ENCODE data around the gene CTTNBP2NL.
"Not testable (repeated sequence)": the region's sequence is repeated elsewhere in the genome, so short reads cannot be mapped to it uniquely, and the experiment has no call there.

Gene CTTNBP2NL

GRCh38 chr1:112445596-112445995 lies 49.6 kb downstream of the CTTNBP2NL start:
- Histone ChIP-seq H3K4me3 (ENCODE audit: insufficient read length, low read depth) (no peak overlapping the region), H3K27me3 (ENCODE audit: insufficient read depth, insufficient read length) (no peaks in the 10 kb centered on the region), H3K4me1 (ENCODE audit: insufficient read depth, insufficient read length) (no peaks in the 10 kb centered on the region), H3K9me3 (ENCODE audit: insufficient read depth, low read length) (no peaks in the 10 kb centered on the region), H3K36me3 (ENCODE audit: insufficient read depth, insufficient read length, low read length) (peaks cover 40% of the 10 kb centered on the region), H3K9ac (ENCODE audit: insufficient read length, low read depth) (no peak overlapping the region)
- TF ChIP-seq SUZ12 (IDR thresholded peaks at IDR 0.05; ENCODE audit: extremely low read depth, insufficient read depth, insufficient read length) = no peak
- TF ChIP-seq ZNF274 (IDR thresholded peaks at IDR 0.05; ENCODE audit: low read depth, low read length) = no peak
- TF ChIP-seq YY1 (IDR thresholded peaks at IDR 0.05; ENCODE audit: insufficient read depth, insufficient read length) = no peak
- no peak for DNase-seq (ENCODE audit: low read depth, low spot score)

GRCh38 chr1:112446411-112446810 lies 50.4 kb downstream of the CTTNBP2NL start:
- Histone ChIP-seq H3K4me3 (ENCODE audit: insufficient read length, low read depth) (no peak overlapping the region), H3K36me3 (ENCODE audit: insufficient read depth, insufficient read length, low read length) (peaks cover 39% of the 10 kb centered on the region), H3K9ac (ENCODE audit: insufficient read length, low read depth) (no peak overlapping the region), H3K4me1 (ENCODE audit: insufficient read depth, insufficient read length) (no peaks in the 10 kb centered on the region), H3K9me3 (ENCODE audit: insufficient read depth, low read length) (no peaks in the 10 kb centered on the region), H3K27me3 (ENCODE audit: insufficient read depth, insufficient read length) (no peaks in the 10 kb centered on the region)
- no peak for DNase-seq (ENCODE audit: low read depth, low spot score)
- TF ChIP-seq SUZ12 (IDR thresholded peaks at IDR 0.05; ENCODE audit: extremely low read depth, insufficient read depth, insufficient read length) = no peak

- Histone ChIP-seq H3K4me1 (ENCODE audit: insufficient read depth, insufficient read length) (no peaks in the 10 kb centered on the region), H3K9me3 (ENCODE audit: insufficient read depth, low read length) (no peaks in the 10 kb centered on the region), H3K9ac (ENCODE audit: insufficient read length, low read depth) (no peak overlapping the region), H3K36me3 (ENCODE audit: insufficient read depth, insufficient read length, low read length) (peaks cover 44% of the 10 kb centered on the region), H3K27me3 (ENCODE audit: insufficient read depth, insufficient read length) (no peaks in the 10 kb centered on the region), H3K4me3 (ENCODE audit: insufficient read length, low read depth) (no peak overlapping the region)
- TF ChIP-seq SUZ12 (IDR thresholded peaks at IDR 0.05; ENCODE audit: extremely low read depth, insufficient read depth, insufficient read length) (no peak), ZNF274 (IDR thresholded peaks at IDR 0.05; ENCODE audit: low read depth, low read length) (no peak), YY1 (IDR thresholded peaks at IDR 0.05; ENCODE audit: insufficient read depth, insufficient read length) (no peak)
- DNase-seq (ENCODE audit: low read depth, low spot score) = no peak
Observed at GRCh38 chr1:112448904-112449629, 53.1 kb downstream of the CTTNBP2NL start.

GRCh38 chr1:112449630-112449983 lies 53.6 kb downstream of the CTTNBP2NL start:
- no peaks in the 10 kb centered on the region for H3K9me3 ChIP-seq (ENCODE audit: insufficient read depth, low read length)
- H3K9ac ChIP-seq (ENCODE audit: insufficient read length, low read depth) = no peak overlapping the region
- H3K4me3 ChIP-seq (ENCODE audit: insufficient read length, low read depth) = no peak overlapping the region
- H3K27me3 ChIP-seq (ENCODE audit: insufficient read depth, insufficient read length) = no peaks in the 10 kb centered on the region
- DNase-seq (ENCODE audit: low read depth, low spot score) = no peak
- peaks cover 48% of the 10 kb centered on the region for H3K36me3 ChIP-seq (ENCODE audit: insufficient read depth, insufficient read length, low read length)
- H3K4me1 ChIP-seq (ENCODE audit: insufficient read depth, insufficient read length) = no peaks in the 10 kb centered on the region
- TF ChIP-seq SUZ12 (IDR thresholded peaks at IDR 0.05; ENCODE audit: extremely low read depth, insufficient read depth, insufficient read length) (no peak), YY1 (IDR thresholded peaks at IDR 0.05; ENCODE audit: insufficient read depth, insufficient read length) (no peak), ZNF274 (IDR thresholded peaks at IDR 0.05; ENCODE audit: low read depth, low read length) (no peak)

GRCh38 chr1:112450773-112451172 lies 54.8 kb downstream of the CTTNBP2NL start:
- no peak overlapping the region for H3K4me3 ChIP-seq (ENCODE audit: insufficient read length, low read depth)
- no peak overlapping the region for H3K9ac ChIP-seq (ENCODE audit: insufficient read length, low read depth)
- no peaks in the 10 kb centered on the region for H3K27me3 ChIP-seq (ENCODE audit: insufficient read depth, insufficient read length)
- H3K36me3 ChIP-seq (ENCODE audit: insufficient read depth, insufficient read length, low read length) = peaks cover 49% of the 10 kb centered on the region
- DNase-seq (ENCODE audit: low read depth, low spot score) = no peak
- H3K9me3 ChIP-seq (ENCODE audit: insufficient read depth, low read length) = no peaks in the 10 kb centered on the region
- no peaks in the 10 kb centered on the region for H3K4me1 ChIP-seq (ENCODE audit: insufficient read depth, insufficient read length)
- no peak for TF ChIP-seq ZNF274 (IDR thresholded peaks at IDR 0.05; ENCODE audit: low read depth, low read length)
- no peak for TF ChIP-seq YY1 (IDR thresholded peaks at IDR 0.05; ENCODE audit: insufficient read depth, insufficient read length)
- no peak for TF ChIP-seq SUZ12 (IDR thresholded peaks at IDR 0.05; ENCODE audit: extremely low read depth, insufficient read depth, insufficient read length)

- H3K4me3 ChIP-seq (ENCODE audit: insufficient read length, low read depth); H3K4me1 ChIP-seq (ENCODE audit: insufficient read depth, insufficient read length); H3K9ac ChIP-seq (ENCODE audit: insufficient read length, low read depth); H3K9me3 ChIP-seq (ENCODE audit: insufficient read depth, low read length); DNase-seq (ENCODE audit: low read depth, low spot score); H3K27me3 ChIP-seq (ENCODE audit: insufficient read depth, insufficient read length): not testable (repeated sequence)
- H3K36me3 ChIP-seq (ENCODE audit: insufficient read depth, insufficient read length, low read length) = peaks cover 54% of the 10 kb centered on the region
Observed at GRCh38 chr1:112451301-112451700, 55.3 kb downstream of the CTTNBP2NL start.

- no peak for TF ChIP-seq SUZ12 (IDR thresholded peaks at IDR 0.05; ENCODE audit: extremely low read depth, insufficient read depth, insufficient read length)
- TF ChIP-seq YY1 (IDR thresholded peaks at IDR 0.05; ENCODE audit: insufficient read depth, insufficient read length) = no peak
- no peak for TF ChIP-seq ZNF274 (IDR thresholded peaks at IDR 0.05; ENCODE audit: low read depth, low read length)
- H3K4me3 ChIP-seq (ENCODE audit: insufficient read length, low read depth) = no peak overlapping the region
- no peak overlapping the region for H3K9ac ChIP-seq (ENCODE audit: insufficient read length, low read depth)
- H3K27me3 ChIP-seq (ENCODE audit: insufficient read depth, insufficient read length) = no peaks in the 10 kb centered on the region
- no peaks in the 10 kb centered on the region for H3K9me3 ChIP-seq (ENCODE audit: insufficient read depth, low read length)
- H3K4me1 ChIP-seq (ENCODE audit: insufficient read depth, insufficient read length) = no peaks in the 10 kb centered on the region
- DNase-seq (ENCODE audit: low read depth, low spot score) = no peak
- H3K36me3 ChIP-seq (ENCODE audit: insufficient read depth, insufficient read length, low read length) = peaks cover 76% of the 10 kb centered on the region
Observed at GRCh38 chr1:112453876-112454275, 57.9 kb downstream of the CTTNBP2NL start.

- no peak overlapping the region for H3K4me3 ChIP-seq (ENCODE audit: insufficient read length, low read depth)
- TF ChIP-seq SUZ12 (IDR thresholded peaks at IDR 0.05; ENCODE audit: extremely low read depth, insufficient read depth, insufficient read length) = no peak
- TF ChIP-seq ZNF274 (IDR thresholded peaks at IDR 0.05; ENCODE audit: low read depth, low read length) = no peak
- TF ChIP-seq YY1 (IDR thresholded peaks at IDR 0.05; ENCODE audit: insufficient read depth, insufficient read length) = no peak
- no peaks in the 10 kb centered on the region for H3K4me1 ChIP-seq (ENCODE audit: insufficient read depth, insufficient read length)
- no peaks in the 10 kb centered on the region for H3K27me3 ChIP-seq (ENCODE audit: insufficient read depth, insufficient read length)
- H3K9me3 ChIP-seq (ENCODE audit: insufficient read depth, low read length) = no peaks in the 10 kb centered on the region
- H3K36me3 ChIP-seq (ENCODE audit: insufficient read depth, insufficient read length, low read length) = peaks cover 75% of the 10 kb centered on the region
- H3K9ac ChIP-seq (ENCODE audit: insufficient read length, low read depth) = no peak overlapping the region
- DNase-seq (ENCODE audit: low read depth, low spot score) = no peak
Observed at GRCh38 chr1:112454316-112454715, 58.3 kb downstream of the CTTNBP2NL start.
